Stimulated activated CD4-positive, alpha-beta T cell treated with anti-CD3 and anti-CD28 coated beads, Interleukin-15, amount 100 ng/mL, for 48 hours (primary cell): ENCODE measurements around the gene DLX1.

Experiments
- DNase-seq, 2 donors: peaks; one replicate each; pipeline ENCODE4 v3.0.0-alpha.2; 2020; ENCODE audit warnings: low read depth in 2 of 2

DLX1 gene

DNA sequence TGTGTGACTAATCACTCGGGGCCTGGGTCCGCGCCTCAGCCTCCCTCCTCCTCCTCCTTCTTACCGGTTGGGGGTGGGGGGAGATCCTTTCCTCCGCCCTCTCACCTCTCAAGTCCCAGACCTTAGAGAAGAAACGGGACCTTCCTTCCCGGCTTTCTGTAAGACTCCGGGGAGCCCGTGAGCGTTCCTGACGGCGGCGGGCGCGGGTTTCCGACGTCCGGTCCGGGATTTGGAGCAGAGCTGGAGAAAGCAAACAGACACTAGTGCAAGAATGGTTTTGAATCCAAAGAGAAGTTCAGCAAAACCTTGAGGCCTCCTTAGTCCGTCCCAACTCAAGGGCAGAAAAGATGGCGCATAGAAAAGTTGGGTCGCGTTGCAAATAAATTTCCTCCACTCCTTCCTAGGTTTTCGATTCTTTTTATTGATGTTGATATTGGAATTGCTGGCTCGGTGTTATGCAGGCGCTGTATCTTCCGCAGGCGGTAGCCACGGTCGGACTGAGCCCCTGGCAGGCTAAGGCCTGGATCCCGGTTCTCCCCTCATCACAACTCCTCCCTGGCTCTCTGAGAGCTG lies 2.0 kb downstream of the DLX1 start:
- DNase-seq: no peak

DNA sequence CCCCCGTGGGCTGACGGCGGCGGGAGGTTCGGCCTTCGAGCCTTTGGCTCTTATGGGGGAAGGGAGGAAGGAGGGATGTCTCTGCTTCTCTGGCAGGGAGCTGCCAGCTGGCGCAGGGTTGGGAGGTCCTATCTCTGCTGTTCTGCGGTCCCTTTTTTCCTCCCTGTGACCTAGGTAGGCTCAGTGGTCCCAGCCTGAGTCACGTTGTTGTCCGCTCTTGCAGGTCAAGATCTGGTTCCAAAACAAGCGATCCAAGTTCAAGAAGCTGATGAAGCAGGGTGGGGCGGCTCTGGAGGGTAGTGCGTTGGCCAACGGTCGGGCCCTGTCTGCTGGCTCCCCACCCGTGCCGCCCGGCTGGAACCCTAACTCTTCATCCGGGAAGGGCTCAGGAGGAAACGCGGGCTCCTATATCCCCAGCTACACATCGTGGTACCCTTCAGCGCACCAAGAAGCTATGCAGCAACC lies 2.5 kb downstream of the DLX1 start:
- DNase-seq: no peak

DNA sequence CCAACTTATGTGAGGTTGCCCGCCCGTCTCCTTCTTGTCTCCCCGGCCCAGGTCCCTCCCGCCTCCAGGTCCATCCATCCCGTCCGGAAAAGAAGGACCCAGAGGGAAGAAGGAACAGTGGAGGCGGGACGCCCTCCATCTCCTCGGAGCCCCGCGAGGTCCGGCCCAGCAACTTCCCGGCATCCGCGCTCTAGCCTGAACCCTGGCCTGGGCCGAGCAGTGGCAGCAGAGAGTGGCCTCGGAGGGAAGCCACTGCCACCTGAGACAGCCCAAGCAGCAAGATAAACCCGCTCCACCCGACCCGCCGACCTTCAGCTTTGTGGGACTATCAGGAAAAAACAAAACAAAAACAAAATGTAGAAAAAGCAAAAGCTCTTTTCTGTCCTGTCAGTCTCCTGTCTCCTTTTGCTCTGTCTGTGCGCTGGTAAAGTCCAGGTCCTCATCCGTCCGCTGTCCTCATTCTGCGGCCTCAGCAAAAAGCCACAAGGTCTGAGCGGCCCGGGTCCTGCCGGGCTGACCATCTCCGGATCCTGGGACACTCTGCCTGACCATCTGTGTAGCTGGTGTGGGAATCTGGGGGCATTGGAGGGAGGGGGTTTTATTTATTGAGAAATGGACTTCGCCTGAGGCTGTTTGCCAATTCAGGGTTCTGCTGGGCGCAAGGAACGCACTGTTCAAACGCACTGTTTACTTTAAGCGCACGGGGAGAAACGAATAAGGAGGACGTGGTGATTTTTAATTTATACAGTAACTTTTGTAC lies 3.1 kb downstream of the DLX1 start:
- DNase-seq: no peak

DNA sequence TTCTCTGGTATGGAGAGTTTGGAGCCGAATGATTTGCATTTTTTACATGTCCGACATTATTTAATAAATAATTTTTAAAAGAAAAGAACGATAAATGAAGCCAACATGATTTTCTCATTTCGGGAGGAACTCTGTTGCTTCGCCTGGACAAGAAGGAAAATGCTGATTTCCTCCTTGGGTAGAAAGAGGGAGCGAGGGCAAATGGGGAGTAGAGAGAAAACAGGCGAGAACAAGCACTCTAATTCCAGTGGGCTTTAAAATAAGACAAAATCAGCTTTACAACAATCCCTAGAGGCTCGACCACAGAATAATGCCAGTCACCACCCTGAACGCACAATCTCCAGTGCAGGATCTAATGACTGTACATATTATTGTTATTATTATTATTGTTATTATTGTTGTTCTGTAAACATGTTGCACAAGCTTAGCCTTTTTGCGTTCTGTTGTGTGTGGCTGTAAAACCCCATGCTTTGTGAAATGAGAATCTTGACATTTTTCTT lies 3.7 kb downstream of the DLX1 start:
- DNase-seq: no peak

DNA sequence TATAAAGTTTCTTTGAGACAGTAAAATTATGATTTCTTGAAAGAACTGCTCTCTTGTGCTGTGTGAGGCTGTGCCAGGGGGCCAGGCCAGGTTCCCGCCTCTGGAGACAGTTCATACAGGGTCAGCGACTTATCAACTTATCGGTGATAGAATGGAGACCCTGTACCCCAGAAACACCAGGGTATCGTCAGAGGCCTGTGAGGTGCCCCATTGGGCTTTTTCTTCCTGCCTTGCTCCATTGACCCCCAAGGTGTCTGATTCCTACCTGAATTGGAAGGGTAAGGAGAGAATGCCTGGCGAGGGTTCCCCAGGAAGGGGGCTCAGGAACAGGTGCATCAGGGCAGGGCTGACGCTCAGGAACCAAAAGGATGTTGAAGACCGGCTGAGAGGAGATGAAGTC lies 4.3 kb downstream of the DLX1 start:
- no peak for DNase-seq

DNA sequence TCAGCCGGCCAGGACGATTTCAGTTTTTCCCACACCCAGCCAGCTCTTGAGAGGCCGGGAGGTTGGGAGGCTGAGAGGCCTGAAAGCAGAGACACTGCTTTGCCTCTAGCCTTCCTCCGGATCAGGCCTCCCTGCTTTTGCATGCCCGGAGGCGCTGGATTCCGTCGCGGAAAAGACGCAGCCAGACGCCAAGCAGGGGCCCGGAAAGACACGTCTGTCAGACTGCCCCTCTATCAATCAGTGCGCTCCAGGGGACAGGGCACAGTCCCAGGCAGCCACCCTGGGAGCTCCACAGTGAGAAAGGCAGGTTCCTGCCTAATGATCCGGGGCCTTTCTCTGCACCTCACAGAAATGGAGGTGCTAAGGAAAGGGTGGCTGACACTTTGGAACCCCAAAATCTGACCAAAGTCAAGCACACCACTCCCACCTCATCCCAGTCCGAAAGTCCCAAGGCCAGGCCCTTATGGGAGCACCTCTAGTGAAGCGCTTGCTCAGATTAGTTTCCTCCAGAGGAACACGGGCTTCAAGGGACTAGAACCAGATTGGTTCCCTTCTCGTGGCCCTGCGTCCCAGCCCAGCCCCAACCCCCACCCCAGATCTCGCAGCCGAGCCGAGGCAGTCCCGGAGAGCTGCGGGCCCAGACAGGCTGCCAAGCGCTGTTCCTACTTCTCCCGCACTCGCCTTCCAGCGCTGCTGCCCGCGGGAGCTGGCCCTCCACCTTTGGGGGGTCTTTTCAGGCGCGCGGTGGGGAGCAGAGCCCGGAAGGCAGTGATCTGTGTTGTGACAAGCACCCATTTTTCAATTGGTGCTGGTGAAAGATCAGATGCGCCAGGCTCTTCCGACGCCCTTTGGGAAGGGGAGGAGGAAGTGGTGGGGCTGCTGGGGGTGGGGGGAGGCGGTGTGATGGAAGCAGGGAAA lies 5.0 kb downstream of the DLX1 start:
- no peak for DNase-seq

DNA sequence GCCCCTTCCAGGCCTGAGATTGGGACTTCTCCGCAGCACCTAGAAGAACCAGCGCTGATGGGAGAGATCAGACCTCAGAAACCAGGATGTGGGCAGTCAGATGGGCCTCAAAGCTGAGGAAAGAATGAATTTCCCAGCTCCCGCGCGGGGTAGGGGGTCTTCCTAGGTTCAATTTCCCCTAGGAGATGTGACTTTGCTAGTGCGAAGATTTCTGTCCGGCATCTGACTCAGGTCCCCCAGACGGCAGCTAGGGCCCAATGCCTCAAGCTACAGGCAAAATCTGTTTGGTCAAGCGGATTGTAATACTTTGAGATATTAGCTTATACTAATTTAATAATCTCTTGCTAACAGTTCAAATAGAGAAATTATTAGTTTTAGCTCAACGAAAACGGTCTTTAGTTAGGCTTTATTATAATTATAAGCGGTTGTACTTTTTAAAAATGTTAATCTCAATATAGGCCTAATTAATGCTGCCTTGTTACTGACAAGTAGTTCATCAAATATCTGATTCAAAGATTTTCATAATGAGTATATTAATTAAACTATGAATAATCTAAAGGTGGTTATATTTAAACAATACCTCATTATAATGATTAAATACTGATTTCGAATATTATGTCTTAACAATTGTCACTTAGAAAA lies 5.8 kb downstream of the DLX1 start:
- no peak for DNase-seq

DNA sequence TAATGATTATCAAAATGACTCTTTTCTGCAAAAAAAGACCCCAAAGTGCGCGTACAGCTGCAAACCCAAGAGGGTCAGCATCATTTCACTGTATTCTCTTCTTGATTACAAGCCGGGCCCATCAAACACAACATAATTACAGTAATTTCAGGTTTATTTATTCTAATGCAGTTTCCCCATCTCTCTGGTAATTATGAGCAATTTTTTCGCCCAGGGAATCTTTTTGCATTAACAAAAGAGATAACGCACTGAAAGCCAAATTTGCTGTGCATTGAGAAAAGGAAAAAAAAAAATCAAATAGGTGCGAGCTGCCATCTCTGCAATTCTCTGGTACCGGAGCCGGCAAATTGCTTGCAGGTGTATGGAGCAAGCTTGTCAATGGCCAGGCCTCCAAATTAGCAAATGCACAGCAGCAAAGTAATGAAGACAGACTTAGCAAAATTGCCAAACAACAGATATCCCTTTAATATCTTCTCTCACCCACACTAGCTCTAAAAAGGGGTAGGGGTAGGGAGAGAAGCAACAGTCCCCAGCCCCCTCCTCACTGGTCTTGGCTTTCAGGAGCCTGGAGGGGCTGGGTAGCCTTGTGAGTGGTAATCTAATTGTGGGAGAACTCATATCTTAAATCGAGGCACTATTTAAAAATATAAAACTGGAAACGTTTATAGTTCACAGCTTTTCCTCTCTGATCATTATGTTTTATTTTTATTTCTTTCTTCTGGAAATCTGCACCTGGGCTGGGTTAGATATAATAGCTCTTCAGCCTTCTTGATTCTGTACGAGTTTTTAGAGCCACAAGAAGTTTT lies 6.7 kb downstream of the DLX1 start:
- no peak for DNase-seq

DNA sequence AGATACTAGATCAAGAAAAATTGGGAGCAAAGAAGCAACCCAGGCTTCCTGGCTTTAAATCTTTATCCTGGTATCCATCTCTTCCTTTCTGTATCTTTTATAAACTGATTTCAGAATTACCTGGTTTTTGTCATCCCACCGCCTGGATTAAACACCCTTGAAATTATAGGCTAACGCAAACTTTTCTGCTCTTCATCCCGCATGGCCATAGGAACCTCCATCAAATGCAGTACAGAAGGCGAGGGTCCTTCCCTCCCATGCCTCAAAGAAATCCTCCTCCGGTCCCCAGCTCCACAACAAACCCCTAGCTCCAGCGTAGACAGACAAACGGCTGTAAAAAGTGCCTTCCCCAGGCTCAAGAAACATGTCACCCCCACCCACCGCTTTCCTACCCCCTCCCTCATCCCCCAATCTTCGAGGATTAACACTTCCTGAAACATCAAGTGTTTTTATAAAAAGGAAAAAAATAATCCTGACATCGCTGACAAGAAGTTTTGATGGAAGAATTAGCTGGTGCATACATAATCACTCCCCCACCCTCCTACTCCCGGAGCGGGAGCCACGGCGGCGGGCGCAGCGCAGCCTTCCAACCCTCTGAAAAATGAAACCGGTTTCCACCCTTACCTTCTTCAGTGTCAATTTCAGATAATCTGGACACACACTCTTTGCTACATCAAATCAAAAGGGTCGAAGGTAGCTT lies 7.6 kb downstream of the DLX1 start:
- no peak for DNase-seq

DNA sequence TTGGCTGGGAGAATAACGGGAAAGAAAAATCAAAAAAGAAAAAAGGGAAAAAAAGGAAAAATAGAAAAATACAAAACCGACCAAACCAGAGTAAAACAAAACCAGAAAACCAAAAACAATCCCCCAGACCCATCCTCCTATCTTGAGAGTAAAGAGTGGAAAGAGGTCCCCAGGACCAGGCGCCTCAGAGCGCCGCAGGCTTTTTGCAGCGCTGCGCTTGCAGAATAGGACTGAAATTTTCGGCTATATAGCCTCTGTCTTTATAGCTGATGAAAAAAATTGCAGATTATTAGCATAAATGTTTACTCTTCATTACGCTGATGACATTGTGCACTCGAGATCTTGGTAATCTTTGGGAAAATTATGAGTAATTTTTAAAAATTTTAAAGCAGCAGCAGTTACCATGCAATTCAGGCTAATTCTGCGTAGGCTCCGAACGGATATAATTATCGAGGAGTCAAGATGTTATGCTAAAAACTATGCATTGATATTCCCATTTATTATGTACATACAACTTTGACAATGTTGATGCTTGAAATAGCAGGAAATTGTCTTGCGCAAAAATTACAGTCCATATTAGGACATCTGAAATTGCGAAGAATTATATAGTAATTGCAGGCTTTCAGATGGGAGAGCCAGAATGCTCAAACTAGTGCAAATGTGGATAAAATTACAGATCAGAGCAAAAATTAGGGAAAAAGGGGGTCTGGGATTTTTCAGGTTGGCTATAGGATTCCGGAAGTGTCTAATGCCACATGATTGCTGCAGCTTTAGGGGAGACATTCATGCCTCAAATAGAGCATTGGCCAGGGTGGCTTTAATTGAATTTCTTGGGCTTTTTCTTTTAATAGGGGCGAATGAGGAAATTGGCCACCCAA lies 8.3 kb downstream of the DLX1 start:
- no peak for DNase-seq

DNA sequence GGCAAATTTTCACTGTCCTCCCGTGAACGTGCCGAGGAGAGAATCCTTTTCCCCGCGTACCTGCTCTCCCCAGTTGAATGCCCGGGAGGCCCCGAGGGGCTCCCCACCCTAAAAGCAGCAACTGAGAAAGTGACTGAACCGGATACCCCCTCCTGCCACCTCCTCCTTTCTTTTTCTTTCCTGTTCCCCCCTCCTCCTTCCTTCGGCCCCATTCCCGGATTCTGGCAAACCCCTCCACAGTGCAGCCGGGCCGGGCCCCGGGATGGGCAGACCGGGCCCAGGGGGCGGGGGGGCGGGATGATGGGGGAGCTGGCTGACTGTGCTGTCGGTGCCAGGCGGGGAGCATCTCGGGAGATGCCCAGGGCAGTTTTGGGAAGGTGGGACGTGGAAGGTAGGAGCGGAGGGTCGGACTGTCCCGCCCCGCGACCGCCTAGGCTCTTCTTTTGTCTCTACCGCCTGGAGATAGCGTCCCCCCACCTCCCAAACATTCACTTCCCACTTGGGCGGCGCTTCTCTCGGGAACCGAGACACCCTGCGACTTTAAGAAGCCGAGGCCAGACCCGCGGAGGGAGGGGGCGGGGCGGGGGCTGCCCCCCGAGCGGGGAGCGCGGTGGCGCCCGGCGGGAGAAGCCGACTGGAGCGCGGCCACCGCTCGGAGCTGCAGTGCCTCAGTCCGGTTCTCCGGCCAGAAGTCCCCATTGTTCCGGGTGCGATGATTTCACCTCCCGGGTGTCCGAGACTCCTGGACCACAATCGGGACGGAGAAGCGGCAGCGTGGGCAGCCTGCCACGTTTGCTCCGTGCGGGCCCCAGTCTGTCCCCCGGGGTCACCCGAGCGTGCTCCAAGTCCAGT lies 9.2 kb downstream of the DLX1 start:
- no peak for DNase-seq

DNA sequence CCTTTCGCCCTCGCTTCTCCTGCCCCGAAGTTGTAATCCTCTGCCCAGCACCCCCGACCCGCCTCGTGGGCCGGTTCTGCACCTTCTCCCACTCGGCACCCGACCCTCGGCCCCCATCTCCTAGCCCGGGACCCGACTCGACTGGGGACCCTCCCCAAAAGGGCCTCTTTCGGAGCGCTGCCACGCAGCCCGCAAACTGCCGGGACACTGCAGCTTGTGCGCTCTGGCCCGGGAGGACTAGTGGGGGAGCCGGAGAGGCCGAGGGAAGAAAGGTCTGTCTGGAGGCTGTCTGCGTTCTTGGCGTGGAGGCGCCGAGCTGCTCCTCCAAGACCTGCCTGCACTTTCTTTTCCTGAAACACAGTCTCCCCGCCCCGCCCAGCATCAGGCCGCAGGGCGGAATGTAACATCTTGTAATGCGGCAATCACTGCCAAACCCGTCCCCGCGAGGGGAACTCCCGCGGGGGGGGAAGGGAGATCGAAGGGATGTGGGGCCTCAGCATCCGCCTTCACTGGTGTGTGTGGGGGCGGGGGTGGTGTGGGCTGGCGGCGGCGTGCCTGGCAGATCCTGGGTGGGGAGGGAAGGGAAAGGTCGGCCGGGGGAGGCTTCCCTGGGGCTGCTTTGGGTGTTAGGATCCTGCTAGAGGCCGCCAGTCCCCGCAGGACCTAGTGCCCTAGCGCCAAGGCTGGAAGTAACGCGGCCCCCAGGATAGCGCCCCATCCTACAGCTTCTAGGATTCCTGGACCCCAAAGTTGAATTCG lies 10.0 kb downstream of the DLX1 start:
- DNase-seq: no peak

DNA sequence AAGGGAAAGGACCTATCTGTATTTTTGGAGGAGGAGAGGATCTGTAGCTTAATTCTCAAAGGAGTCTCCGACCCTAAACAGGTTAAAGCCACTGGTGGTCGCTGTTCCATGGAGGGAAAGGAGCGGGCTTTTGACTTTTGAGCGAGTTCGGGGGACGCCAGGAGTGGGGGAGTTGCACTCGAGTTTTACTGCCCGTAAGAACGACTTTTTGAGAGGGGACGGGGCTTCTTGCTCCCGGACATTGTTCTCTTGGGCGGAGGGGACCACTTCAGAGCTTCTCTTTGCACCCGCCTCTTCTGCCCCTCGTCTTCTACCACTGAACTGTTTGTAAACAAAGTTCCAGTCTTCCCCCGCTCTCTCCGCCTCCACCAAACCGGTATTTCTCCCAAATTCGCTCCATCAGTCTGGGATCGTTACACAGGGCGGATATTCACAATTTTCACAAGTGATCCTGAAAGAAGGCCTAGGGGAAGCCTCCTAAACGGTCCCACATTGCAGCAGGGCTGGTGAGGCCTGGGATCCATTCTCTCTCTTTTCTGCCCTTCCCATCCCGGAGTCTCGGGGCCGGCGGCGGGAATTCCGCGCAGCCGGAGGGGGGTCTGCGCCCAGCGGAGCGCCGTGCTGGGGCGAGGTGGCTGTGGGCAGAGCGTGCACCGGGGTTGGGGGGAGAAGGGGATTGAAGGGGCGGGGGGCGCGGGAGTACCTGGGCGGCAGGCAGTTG lies 10.8 kb downstream of the DLX1 start:
- no peak for DNase-seq

DNA sequence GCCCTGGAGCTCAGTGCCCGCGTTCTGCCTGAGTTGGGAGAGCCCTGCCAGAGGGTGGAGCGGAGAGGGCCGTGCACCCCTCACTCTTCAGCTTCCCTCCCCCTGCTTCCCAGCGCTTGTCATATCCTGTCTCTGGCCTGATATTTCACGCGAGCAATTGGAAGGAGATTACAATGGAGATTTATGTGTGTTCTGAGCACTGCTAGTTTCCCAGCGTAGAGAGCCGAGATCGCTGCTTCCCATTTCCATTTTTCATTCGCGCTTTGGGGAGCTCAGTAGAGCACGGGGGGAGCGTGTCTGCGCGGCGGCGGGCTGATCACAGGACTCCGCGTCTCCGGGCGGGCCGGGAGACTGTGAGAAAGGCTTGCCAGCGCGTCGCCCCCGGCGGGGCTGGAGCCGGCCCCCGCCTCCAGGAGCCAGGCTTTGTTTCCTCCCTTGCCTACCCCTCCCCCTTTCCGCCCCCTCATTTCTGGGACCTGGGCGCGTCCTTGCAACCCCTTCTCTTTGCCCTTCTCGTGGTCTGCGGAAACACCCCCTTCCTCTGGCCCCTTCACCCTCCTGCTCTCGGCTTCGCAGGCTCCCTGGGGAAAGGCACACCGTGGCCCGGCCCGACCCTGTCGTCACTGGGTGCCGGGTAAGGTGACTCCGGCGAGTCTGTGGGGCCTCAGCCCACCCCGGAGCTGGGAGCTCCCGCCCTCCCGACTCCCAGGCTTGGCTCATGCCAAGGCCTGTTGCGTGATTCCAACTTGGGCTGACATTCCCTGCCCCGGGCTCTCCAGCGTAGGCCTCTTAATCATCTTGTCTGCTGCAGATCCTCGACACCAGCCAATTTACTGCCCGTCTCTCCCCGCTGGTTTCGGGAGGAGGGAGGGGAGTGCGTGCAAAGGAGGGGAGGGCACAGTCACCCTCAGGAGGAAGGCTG lies 11.6 kb downstream of the DLX1 start:
- no peak for DNase-seq

DNA sequence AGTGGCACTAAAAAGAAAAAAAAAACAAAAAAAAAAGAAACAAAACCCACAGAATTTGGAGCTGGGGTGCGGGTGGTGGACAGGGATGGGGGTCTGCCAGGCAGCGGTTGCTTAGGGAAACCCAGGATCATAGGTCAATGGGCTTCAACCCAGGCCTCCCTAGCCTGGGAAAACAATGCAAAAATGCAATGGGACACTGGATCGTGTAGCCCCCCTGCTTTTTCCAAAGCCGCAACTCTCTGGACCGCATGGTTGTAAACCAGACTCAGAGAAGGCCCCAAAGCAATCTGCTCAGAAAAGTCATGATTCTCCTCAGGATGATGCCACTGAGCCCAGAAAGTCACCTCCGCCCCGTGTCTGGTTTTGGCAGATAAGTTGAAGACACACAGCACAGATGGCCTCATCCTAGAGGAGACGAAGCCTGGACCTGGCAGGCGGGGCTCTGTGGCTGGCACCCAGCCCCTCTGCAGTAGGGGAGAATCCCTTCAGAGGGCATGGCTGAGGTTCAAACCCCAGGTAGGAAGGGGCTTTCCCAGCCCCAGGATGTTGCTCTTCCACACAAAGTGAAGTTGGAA lies 12.3 kb downstream of the DLX1 start:
- DNase-seq: no peak

DNA sequence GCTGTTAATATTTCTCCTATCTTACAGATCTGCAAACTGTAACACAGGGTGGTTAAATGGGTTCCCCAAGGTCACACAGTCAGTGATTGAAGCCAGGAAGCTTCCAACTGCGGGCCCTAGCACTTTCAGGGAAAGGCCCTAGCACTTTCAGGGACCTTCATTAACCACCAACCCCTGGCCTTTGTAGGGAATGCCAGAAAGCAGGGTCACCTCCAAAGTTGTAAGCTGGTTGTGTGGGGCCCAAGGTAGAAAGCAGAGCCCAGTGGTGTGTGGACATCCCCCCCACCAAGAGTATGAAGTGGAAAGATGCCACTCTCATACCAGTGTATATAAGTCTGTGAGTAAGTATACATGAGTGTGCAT lies 13.0 kb downstream of the DLX1 start:
- DNase-seq: no peak
